Heart left ventricle (tissue), 16 donors: ENCODE results near the gene CRYL1. TPM values are rescaled to one million over a fixed set of nuclear protein-coding genes. Genes with fewer than 3 reads are reported as not detected.

Experiments used
- ATAC-seq, 4 donors: fragments of 200-7000 bp; cut with Tn5 transposase; one replicate each; pipeline ENCODE4 v1.9.1; 2020 to 2022; ENCODE audit warnings: moderate library complexity in 4 of 4, mild to moderate bottlenecking in 3 of 4, moderate number of reproducible peaks in 1 of 4
- DNase-seq, 5 donors: peaks; one replicate each; pipeline ENCODE4 v3.0.0-alpha.2; 2020
- H3K27ac ChIP-seq, 12 donors: fragments of 200-600 bp; sonication (generic) in 4 of 12; one replicate each; pipeline versions ENCODE4 v1.5.0 to v1.8.0; 2016 to 2022; ENCODE audit warnings: mild to moderate bottlenecking in 2 of 12
- H3K27me3 ChIP-seq, 9 donors: fragments of 200-600 bp; sonication (generic) in 2 of 9; one replicate each; pipeline versions ENCODE4 v1.5.1 to v1.8.0; 2016 to 2022; ENCODE audit warnings: mild to moderate bottlenecking in 3 of 9
- H3K36me3 ChIP-seq, 9 donors: fragments of 200-600 bp; sonication (generic) in 2 of 9; one replicate each; pipeline versions ENCODE4 v1.5.0 to v1.8.0; 2018 to 2022; ENCODE audit warnings: mild to moderate bottlenecking in 2 of 9
- H3K4me1 ChIP-seq, 12 donors: fragments of 200-600 bp; sonication (generic) in 4 of 12; one replicate each; pipeline versions ENCODE4 v1.5.0 to v1.8.0; 2016 to 2022; ENCODE audit warnings: mild to moderate bottlenecking in 3 of 12
- H3K4me3 ChIP-seq, 12 donors: fragments of 200-600 bp; sonication (generic) in 4 of 12; one replicate each; pipeline versions ENCODE4 v1.5.0 to v1.8.0; 2017 to 2022; ENCODE audit warnings: mild to moderate bottlenecking in 9 of 12, moderate library complexity in 4 of 12
- H3K9me3 ChIP-seq, 12 donors: fragments of 200-600 bp; sonication (generic) in 4 of 12; one replicate each; pipeline versions ENCODE4 v1.5.0 to v1.8.0; 2016 to 2022; ENCODE audit warnings: mild to moderate bottlenecking in 1 of 12
- POLR2A ChIP-seq, 2 donors: fragments of 450-650 bp; IDR thresholded peaks; one replicate each; pipeline ENCODE4 v1.6.1; 2017; ENCODE audit warnings: antibody characterized with exemption in 2 of 2, mild to moderate bottlenecking in 2 of 2, moderate library complexity in 2 of 2
- WGBS, 4 donors: extraction: QIAGEN DNeasy Blood & Tissue Kit in 2 of 4; methylation state at CpG; one replicate each; pipeline versions ENCODE4 v1.1.5 to v1.1.7; 2013 to 2018; 5-methylcytosine and 5-hydroxymethylcytosine counted together
- intact Hi-C, 10 donors: fragments of 100-400 bp; cut with DNase I; formaldehyde crosslinking; loops; one replicate each; pipeline versions ENCODE4 v1.11.1 to v1.14.2; 2022
- polyA plus RNA-seq, 2 donors: library from polyadenylated mRNA; stranded (reverse); fragments of 200-250 nt; gene quantifications; one replicate each; pipeline ENCODE4 v1.2.3, GENCODE V29; 2013
- total RNA-seq, 9 donors: library from RNA; depleted of rRNA in 2 of 9; stranded (reverse); fragments of >200 nt in 2 of 9; fragmentation: NEBNext Ultra II Directional in 3 of 9; extraction: Animal tissue kit (Norgen Biotek cat#: 25700) in 3 of 9; gene quantifications; one replicate each; pipeline versions ENCODE4 v1.1.0 to v1.2.4, GENCODE V29; 2016 to 2023
- TF ChIP-seq, protein P1 (sequence below), 12 donors: fragments of 200-600 bp; sonication (generic) in 4 of 12; IDR thresholded peaks; one replicate each; pipeline versions ENCODE4 v1.5.0 to v1.8.0; 2018 to 2022; ENCODE audit warnings: antibody characterized with exemption in 12 of 12, mild to moderate bottlenecking in 5 of 12
- donor health status: ischemic (EF 13 %, LVEDD 7.1; RV severe dilation, severe dysfunction).
- donor health status: healthy with polysubstance abuse.
- donor health status: DM: no; HTN: yes; CAD: no.
- donor health status: DM: no; HTN: no; CAD: no.
- donor health status: ischemic (EF 25% LVEDD 6.9; RV normal size, moderate dysfunction).
- donor health status: ischemic (EF 25% LVEDD 5.7; RV mildly dilated, moderate dysfunction).
- donor health status: healthy.
- donor health status: DM: yes; HTN: yes; CAD: no.
- donor health status: ischemic (EF 35%, LVEDD 5.7; RV mildly dilated, moderate dysfunction).
- donor health status: nonischemic (EF 11% LVEDD 7.7; RV severe dilation, severe dysfunction).
- donor health status: DM: yes; HTN: yes; CAD: no.
- donor health status: PGD.
- donor health status: ischemic (EF 29% LVEDD 5.4; RV normal size, mild dysfunction).
- donor health status: nonischemic (EF 23%, LVEDD 6.1; RV moderate dilation, normal function).

CRYL1 gene
- total and polyA plus RNA-seq, 11 donors = 10.7 to 36.5 (median 20.9) TPM

DNA sequence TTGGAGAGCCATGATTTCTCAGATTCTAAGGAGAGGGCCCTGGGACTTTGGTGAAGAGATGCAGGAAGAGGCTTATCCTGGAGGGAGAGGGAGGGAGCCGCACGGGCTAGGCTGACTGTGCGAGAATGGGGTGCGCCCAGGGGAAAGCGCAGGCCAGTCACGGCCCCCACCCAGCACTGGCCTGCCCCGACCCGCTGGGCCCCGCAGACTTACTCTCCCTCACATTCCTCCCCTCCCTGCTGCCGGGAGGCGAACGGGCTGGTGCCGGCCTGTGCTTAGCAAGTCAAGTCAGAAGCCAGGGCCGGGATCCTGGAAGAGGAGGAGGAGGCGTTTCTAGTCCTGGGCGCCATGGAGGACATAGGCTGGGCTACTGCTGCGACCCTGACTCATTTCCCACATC is 120.0 kb downstream of the CRYL1 start:
- Histone ChIP-seq H3K27ac (no peak overlapping the region), H3K9me3 (no peaks in the 10 kb centered on the region), H3K4me3 (no peak overlapping the region), H3K27me3 (no peaks in the 10 kb centered on the region), H3K36me3 (peaks cover 0 to 26% (median 9%) of the 10 kb centered on the region in 9 donors), H3K4me1 (no peaks in the 10 kb centered on the region)
- WGBS, 4 donors = 76 to 82% (median 81%) methylated on average over 12 to 17 of the region's 17 CpGs
- DNase-seq (no peak), ATAC-seq (no peak)
- no peak for TF ChIP-seq POLR2A (IDR thresholded peaks at IDR 0.05)
- TF ChIP-seq, protein P1, sequence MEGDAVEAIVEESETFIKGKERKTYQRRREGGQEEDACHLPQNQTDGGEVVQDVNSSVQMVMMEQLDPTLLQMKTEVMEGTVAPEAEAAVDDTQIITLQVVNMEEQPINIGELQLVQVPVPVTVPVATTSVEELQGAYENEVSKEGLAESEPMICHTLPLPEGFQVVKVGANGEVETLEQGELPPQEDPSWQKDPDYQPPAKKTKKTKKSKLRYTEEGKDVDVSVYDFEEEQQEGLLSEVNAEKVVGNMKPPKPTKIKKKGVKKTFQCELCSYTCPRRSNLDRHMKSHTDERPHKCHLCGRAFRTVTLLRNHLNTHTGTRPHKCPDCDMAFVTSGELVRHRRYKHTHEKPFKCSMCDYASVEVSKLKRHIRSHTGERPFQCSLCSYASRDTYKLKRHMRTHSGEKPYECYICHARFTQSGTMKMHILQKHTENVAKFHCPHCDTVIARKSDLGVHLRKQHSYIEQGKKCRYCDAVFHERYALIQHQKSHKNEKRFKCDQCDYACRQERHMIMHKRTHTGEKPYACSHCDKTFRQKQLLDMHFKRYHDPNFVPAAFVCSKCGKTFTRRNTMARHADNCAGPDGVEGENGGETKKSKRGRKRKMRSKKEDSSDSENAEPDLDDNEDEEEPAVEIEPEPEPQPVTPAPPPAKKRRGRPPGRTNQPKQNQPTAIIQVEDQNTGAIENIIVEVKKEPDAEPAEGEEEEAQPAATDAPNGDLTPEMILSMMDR (IDR thresholded peaks at IDR 0.05) = no peak
- intact Hi-C loops = no loop called here

DNA sequence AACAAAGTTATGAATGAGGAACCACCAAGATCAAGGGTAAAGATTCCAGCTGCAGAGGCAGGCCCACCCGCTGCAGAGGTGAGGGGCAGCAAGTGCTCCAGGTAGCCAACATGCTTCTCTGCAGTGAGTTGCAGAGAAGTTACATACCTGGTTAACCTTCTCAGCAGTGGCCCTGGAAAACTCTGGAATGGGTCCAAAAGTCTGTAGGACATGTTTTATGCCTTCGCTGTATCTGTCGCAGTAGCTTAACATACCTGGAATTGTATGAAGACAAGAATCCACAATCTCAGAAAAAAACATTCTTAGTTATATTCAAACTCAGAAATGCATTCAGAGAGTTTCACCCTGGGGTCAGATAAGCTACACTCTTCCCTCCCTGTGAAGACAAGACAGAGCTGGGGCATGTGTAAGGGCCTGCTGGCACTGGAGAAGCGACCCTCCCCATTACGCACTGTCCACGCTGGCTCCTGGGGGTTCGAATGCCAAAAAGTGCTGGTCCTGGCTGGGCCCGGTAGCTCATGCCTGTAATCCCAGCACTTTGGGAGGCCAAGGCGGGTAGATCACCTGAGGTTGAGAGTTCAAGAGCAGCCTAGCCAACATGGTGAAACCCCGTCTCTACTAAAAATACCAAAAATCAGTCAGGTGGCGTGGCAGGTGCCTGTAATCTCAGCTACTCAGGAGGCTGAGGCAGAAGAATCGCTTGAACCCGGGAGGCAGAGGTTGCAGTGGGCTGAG is 121.0 kb downstream of the CRYL1 start:
- ATAC-seq (no peak), DNase-seq (no peak)
- no peaks in the 10 kb centered on the region for H3K27me3 ChIP-seq
- intact Hi-C loops = no loop called here
- H3K36me3 ChIP-seq = peaks cover 0 to 26% (median 9%) of the 10 kb centered on the region in 9 donors
- H3K27ac ChIP-seq = no peak overlapping the region
- TF ChIP-seq, protein P1 (IDR thresholded peaks at IDR 0.05) = no peak
- TF ChIP-seq POLR2A (IDR thresholded peaks at IDR 0.05) = no peak
- H3K9me3 ChIP-seq = no peaks in the 10 kb centered on the region
- 87 to 95% (median 88%) methylated on average over 13 of the region's 13 CpGs for WGBS, 4 donors
- H3K4me1 ChIP-seq = no peaks in the 10 kb centered on the region
- no peak overlapping the region for H3K4me3 ChIP-seq

DNA sequence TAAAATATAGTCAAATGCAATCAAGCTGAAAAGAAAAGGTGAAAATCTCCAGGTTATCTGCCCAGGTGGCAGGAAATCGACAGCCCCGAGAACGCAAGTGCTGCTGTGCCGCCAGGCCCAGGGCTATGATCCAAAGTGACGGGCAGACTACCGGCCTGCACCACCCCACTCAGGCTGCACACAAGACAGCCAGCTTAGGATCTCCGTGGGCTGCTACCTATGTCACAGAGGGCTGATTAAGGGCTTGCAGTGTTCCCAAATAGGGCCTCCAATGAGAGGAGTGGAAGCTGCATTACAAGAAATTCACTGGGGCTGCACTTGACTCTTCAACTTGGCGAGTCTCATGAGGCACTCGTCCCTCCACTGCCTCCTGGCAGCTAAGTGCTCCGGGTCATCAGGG is 121.8 kb downstream of the CRYL1 start:
- Histone ChIP-seq H3K4me3 (no peak overlapping the region), H3K36me3 (peaks cover 0 to 26% (median 9%) of the 10 kb centered on the region in 9 donors), H3K4me1 (no peaks in the 10 kb centered on the region), H3K27me3 (no peaks in the 10 kb centered on the region), H3K27ac (no peak overlapping the region), H3K9me3 (no peaks in the 10 kb centered on the region)
- intact Hi-C loops = no loop called here
- 85 to 92% (median 88%) methylated on average over 9 to 10 of the region's 10 CpGs for WGBS, 4 donors
- DNase-seq (no peak), ATAC-seq (no peak)
- TF ChIP-seq, protein P1 (IDR thresholded peaks at IDR 0.05) = no peak
- TF ChIP-seq POLR2A (IDR thresholded peaks at IDR 0.05) = no peak

DNA sequence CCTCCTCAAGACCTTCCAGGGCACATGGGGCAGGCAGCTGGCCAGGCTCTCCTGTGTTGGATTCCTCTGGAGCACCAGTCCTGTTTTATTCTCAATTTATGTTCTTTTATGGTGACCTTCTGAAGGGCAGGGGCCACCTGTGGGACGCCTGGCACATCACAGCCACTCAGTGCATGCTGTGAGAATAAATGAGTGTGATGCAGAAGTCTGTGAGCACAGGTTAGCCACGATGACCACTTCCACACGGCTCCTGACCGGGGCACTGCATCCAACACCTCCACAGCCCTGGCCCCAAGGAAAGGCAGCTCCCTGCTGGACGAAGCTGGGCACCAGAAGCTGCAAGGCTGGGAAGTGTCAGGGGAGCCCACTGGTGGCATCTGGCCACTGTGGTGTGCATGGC is 122.8 kb downstream of the CRYL1 start:
- DNase-seq = no peak
- TF ChIP-seq, protein P1 (IDR thresholded peaks at IDR 0.05) = no peak
- no peak for TF ChIP-seq POLR2A (IDR thresholded peaks at IDR 0.05)
- H3K4me3 ChIP-seq = no peak overlapping the region
- intact Hi-C loops = no loop called here
- ATAC-seq = no peak
- no peak overlapping the region for H3K27ac ChIP-seq
- no peaks in the 10 kb centered on the region for H3K9me3 ChIP-seq
- no peaks in the 10 kb centered on the region for H3K27me3 ChIP-seq
- H3K36me3 ChIP-seq = peaks cover 0 to 26% (median 9%) of the 10 kb centered on the region in 9 donors
- no peaks in the 10 kb centered on the region for H3K4me1 ChIP-seq
- WGBS, 4 donors = 90 to 92% (median 91%) methylated on average over 5 of the region's 5 CpGs
